Activated CD8-positive, alpha-beta memory T cell treated with anti-CD3 and anti-CD28 coated beads, Interleukin-2, amount 50 U/mL, for 1 hour (primary cell): ENCODE results near the gene FILIP1.

ENCODE experiments used
- DNase-seq: peaks from one replicate; pipeline ENCODE4 v3.0.0-alpha.2; 2020; ENCODE audit errors: extremely low read depth

FILIP1 gene

DNA sequence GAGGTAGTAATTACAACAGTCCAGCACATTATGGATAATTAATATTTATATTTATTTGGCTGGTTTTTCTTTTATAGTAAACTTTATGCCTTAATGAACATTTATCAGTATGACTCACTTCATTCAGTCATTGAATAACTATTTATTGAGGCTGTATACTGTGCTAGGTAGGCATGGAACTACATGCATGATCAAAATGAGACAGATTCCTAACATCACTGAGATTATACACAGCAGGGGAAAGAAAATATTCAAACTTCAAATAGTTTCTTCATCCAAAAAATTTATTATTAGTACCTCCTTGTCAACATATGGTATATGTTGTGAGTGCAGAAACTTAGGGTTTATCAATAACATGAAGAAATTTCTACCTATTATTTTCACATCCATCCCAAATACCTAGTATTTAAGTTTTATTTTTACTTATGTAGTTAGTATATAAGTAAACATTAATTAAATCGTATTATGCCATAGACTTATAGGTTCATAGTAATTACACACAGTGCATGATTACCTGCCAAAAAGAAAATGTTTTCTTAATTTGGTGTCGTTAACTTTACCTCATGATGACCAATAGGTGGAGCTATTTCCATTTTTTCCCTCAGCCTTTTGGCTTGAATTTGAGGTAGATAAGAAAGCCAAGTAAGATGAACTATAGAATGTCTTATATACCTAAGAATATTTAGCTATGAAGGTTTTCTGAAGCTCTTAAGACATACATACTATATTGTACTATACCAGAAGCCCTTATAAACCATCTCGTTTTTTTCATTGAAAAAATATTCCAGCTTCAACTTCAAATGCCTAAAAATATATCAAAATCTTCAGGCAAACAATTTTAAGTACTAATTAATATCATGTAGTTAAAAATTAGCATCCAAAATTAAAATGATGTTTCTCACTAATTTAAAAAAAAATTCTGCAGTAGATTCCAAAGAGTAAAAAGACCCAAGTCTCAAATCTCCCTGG is 196.5 kb downstream of the FILIP1 start:
- no peak for DNase-seq

DNA sequence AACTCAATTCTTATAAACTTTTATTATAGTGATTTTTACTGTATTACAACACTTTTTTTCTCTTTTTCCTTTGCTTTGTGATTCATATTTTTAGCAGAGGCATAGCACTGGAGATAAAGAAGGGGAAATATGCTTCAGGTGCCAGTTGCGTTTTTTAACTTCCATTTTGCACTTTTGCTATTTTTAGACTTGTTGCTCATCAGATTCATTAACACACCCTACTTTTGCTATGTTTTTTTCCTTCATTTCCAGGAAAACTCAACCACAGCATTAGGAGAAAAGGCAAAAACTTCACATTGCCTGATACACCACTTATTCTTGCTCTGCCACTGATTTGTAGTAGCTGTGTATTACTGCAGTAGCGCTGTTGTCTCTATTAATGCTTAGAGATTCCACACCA is 201.0 kb downstream of the FILIP1 start:
- DNase-seq, result no peak

DNA sequence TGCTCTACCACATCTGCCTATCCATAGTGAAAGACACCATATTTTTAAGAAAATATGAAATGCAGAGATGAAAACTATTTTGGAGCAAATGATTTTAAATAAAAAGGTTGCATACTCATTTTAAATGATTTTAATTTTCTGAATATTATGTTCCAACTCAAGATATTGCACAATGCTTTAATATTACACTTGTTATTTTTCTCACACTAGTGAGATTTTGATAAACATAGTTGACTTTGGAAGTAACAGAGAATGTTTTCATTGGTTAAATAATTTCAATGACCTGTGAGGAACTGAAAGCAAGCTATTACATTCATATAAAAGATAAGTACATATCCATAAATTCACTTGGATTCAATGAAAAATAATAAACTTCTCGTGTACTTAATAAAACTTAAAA is 201.9 kb downstream of the FILIP1 start:
- DNase-seq, result no peak

DNA sequence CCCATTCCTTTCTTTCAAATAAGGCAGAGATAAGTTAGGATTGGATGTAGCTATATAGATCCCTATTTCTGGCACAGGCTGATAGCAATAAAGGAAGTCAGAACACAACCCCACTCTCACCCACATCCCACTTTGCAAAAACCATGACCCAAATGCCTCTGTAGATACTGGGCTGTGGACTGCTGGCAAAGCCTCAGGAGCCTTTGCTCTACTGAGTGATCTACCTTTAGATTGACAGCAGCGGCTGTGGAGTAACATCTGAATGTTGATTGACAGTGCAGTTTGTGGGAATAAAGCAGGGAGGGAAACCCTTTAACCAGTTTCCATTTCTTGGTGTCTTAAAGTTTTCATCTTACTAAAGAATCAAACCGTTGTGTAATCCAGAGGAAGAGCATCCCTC is 202.3 kb downstream of the FILIP1 start:
- no peak for DNase-seq

DNA sequence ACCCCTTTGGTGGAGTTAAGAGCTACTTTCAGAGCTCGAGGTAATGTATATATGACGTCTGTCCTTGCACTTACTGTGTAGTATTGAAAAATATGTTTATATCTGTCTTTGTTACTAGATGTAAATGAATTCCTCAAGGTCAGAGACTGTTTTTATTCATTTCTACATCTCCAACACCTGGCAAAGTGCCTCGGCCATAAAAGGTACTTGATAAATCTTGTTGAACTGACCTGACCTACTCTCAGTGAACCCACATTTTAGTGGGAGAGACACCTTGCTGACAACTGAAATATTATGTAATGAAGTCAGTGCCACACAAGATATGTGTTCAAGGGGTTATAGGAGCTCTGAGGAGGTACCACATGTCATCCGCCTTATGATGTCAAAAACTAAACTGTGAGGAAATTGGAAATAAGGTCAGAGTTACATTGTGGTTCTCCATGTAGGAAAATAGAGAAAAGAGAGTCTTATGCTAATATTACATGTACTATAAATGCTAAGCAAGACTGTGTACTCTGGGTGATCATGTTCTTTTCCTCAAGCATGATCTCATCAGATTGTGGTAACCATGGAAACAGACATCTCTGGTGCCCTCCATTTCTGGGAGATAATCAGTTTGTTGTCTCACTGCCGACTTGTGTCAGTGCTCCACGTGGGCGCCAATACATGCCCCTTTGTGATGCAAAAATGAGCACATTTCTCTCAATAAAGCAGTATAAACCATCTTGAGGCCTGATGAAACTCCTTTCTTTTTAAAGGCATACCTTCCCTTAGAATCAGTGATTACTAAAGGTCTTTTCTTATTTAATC is 203.3 kb downstream of the FILIP1 start:
- DNase-seq, result no peak

DNA sequence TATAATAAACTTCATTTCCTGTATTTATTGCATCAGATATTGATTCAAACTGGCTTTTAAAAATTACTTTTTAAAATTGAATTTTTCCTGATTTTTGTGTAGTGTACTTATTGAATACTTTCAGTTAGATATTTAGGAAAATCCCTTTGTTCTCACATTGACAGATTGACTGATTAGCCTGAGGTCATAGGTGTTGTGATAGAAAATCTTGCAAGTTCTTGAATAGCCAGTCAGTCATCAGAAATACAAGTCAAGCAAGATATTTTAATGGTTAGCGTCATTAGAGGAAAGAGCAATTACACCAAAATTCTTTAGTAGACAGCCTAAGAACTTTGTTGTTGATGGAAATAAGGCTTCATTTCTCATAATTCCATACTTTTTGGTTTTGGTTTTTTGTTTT is 205.6 kb downstream of the FILIP1 start:
- DNase-seq, result no peak

DNA sequence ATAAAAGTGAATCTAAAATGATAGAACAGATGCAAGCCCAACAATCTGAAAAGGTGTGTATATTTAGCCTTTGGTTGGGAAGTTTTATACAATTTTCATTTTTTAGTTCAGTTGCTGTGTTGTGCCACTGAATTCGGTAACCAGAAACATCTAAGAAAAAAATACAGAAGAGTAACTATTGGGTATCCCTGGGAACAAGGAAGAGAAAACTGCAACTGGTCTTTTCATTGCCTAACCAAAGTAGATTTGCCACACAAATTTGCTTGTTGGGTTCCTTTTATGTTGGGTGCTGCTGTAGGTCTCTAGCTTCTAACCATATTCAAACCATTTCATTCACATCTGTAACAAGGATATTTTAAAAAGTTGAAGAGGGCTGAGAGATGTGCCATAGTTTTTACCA is 206.2 kb downstream of the FILIP1 start:
- DNase-seq, result no peak

DNA sequence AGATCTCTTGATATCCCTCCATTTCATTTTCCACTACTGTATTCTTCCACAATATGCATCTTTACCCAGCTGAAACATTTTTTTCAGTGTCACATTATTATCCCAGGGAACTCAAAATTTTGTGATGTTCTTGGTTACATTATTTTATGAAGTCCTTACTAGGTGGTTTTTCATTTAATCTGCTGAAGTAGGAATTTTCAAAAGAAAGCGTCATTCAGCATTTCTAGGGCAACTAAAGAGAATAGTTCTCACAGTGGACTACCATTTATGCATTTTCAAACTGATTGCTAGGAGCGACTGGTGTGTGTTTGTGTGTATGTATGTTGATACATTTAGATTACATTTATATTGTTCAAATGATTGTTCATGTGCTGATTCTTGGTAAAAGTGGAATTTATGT is 206.6 kb downstream of the FILIP1 start:
- DNase-seq, result no peak

DNA sequence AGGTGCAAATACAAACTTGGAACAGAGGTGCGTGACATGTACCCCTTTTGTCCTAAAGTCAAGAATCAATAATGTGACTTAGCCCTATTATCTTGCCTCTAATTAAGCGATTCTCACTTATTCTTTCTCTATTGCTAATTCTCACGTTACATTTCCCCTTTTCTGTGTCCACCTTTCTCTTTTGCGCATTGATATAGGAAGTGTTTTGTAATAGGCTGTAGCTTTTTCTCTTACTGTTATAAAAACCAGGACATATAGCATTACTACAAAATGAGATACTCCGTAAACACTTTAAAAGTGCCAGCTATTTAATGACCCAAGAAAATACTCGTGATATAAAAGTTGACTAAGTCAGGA is 208.3 kb downstream of the FILIP1 start:
- no peak for DNase-seq

DNA sequence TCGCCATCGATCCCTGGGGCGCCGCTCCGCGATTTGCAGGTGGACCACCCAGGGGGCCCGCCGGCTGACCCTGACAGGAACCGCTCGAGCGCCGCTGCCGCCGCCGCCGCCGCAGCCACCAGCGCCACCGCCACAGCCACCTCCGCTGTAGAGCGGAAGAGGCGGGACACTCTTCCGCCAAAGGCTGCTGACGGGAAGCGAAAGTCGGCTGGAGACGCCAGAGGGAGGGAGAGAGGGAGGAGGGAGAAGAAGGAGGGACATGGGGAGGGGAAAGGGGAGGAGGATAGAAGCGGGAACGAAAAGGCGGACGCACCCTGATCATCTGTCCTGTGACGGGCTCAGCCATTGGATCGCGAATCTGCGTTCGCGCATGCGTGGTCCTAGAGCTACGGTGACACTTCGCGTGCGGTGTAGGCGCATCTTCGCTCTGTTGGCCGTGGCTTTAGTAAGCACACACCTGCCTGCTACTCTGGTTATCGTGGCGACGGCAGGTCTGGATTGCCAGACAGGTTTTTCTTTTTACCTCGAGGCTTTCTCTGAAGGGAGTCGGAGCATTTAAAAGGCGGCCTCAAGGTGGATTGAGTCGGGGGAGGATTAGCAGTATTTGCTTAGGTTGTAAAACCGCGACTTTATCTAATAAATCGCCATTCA is 208.8 kb downstream of the FILIP1 start, which contains the start of gene TMEM30A:
Gene TMEM30A (minus strand): TSS at position 161 of the 651 bp plus-strand sequence. CDS start 154 bp downstream, at position 7.
- peak; percentile 95 for DNase-seq

DNA sequence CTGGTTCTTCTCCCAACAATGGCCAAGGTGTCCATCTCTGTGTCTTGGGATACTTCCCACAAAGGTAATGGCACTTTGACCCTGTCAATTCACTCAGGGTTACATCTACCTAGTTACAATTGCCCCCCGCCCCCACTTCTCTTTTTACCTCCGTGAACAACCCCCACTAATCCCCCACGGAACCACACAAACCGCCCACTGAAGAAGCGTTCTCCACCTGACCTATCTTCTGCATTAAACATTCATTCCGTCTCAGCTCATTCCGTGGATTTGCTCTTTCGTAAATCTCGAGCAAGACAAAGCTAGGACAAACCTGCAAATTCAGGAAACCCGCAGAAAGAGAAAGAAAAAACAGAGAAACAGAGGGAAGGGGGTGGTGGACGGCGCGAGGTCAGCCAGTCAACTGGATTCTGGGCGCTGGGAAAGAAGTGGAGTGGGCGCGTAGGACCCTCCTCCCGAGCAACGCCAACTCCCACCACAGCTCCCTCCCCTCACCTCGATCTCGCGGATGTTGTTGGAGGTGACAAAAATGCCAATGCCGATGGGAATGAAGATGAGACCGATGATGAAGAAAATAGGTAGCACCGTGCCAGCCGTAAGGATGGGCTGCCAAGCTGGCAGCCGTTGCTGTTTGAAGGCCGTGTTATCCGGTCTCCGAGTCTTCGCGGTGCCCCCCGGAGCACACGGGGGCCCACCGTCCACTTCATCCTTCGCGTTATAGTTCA is 209.5 kb downstream of the FILIP1 start:
- no peak for DNase-seq

DNA sequence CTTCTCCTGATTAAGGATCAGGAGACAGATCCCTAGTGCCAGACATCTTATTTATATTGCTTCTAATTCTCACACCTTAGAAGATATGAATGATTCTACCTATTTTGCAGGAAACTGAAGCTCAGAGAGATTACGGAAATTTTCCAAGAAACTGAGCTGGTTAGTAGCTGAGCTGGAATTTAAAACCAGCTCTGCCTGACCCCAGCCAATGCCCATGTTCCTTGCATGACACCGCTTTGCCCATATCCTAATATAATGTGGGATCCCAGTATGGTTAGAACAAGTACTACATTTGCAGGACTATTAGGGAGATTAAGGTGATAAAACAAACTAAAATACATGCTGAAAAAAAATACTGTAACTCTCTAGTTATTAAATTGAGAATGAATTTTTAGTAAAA is 210.9 kb downstream of the FILIP1 start:
- DNase-seq, result no peak

DNA sequence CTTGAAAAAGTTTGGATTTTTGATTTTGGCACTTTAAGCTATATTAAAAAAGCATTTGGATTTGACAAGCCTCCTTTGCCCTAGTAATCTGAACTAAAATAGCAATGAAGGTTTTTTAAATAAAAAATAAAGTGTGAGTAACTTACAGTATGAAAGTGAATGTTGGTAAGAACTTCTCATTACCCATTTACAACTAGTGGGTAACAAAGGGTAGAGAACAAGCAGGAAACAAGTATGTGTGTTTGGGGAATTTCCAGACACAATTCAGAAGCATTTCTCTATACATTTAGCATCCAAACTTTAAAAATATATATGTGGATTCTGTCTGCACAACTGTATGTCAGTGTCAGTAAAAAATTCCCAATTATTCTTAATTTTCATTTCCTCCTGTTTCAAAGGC is 211.9 kb downstream of the FILIP1 start:
- no peak for DNase-seq

DNA sequence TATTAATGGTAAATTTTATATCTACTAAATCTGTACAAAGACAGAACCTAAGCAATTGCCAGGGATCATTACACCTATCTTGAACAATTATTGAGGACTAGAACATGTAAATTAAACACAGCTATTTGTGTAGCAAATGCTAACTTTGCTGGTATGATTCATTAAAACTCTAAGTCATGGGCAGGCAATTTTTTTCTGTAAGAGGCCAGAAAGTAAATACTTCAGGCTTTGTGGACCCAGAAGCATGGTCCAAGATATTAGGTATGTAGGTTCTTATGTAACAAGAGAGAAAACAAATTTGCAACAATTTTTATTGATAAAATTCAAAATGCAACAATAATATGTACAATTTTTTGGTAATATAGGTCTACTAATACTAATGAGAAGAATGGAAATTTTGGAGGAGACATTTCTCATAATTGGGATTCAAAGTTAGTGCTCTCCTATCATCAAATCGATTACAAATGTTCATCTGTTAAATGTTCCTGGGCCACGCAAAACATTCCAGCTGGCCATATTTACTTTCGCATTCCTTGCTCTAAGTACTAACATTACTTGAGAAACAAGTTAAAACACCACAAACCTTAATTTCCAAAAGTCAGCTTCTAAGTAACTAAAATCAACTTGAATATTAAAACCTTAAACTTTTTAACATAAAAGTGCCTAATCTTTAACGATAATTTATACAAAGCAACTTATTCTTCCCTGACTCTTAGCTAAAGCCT is 213.3 kb downstream of the FILIP1 start:
- DNase-seq, result no peak

DNA sequence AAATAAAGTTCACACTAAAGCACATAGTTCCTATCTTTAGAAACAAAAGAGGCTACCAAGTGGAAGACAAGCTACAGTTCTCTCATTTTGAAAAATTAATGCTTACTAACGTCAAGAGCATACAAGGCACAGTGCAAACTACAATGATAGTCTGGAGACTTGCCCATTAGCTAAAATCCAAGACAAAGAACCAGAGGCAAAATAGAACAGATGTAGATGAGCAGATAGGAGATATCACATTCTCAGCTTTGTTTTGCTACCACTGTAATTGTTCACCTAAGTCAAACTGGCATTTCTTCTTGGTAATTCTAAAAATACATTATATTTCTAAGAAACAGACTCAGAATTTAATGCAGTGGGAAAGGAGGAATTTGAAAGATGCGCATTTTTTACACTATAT is 214.2 kb downstream of the FILIP1 start:
- DNase-seq, result no peak

DNA sequence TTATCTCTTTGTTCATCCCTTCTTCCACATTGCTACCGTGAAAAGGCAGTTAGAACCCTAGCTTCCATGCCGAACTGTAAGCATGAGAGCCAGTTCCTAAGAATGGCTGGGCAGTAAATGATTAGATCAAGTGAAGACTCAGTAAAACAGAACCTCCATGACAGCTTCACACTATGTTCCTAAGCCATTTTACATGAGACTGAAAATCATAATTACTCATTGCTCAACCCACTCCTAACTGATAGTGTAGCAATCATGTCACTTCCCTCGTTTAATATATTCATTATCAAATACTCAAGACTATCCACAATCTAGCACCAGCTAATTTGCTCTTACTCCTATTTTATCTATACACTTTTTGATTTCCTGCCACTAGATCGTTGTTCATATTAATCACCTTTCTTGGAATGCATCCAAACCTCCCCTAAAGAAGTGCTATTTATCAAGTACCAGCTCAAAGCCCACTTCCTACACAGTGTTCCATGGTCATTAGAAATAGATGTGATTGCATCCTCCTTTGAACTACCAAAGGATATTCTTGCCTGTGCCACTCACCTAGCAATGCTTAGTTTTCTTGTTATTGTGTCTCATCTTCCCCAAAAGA is 215.0 kb downstream of the FILIP1 start:
- no peak for DNase-seq

DNA sequence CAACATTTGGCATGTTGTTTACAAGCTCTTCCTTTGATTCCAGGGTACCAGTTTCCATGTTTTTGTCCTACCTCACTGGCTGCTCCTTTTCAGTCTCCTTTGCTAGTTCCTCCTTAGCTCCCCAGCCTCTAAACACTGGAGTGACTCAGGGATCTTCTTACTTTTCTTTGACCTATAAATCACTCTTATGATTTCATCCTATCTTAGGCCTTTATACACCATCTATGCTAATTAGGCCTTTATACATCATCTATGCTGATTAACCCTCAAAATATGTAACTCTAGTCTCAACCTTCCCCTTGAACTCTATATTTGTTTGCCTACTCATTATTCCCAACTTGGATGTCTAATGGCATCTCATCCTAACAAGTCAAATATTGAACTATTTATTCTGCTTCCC is 218.5 kb downstream of the FILIP1 start:
- DNase-seq, result no peak

DNA sequence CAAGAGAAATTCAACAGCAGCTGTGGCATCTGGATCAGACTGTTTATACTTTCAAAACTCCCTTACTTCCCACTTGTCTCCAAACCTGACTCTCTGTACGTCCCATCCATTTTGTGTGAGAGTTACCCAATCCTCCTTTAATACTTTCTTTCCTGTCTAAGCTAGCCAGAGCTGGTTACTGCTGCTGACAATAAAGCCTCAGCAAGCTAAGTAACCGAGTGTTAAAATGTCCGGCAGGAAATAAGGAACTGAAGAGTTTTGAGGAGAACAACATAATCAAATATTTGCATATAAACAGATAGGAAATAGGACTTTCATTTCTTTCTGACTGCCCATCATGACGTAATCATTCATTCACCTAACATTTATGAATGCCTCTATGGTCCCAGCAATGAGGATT is 220.6 kb downstream of the FILIP1 start:
- no peak for DNase-seq

DNA sequence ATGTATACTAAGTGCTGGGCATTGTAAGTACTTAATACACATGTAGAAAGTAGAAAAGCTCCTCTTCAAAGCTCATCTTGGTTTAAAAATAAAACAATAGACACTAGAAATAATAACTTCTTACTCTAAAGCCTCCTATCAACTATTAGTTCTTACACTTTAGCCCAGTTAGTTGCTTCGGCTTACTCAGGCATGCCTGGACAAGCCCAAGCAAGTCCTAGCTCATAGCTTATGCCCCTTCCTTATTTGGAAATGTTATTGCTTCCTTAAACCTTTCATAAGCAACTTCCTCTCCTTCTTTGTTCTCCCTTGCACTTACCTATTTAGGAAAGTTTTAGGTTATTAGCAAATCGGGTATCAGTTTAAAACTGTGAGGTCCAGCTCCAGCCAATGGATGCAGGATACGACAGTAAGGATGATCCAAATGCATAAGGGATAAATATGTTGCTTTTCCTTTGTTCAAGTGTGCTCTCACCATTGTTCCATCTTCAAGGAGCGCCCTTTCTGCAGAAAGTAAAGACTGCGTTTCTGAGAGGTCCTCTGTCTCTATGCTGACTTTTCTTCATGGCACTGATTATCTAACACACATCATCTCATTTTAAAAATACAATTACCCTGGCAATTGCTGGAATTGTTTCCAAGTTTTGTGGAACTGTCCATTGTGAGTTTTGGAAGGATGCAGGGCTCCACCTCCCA is 221.3 kb downstream of the FILIP1 start:
- no peak for DNase-seq

DNA sequence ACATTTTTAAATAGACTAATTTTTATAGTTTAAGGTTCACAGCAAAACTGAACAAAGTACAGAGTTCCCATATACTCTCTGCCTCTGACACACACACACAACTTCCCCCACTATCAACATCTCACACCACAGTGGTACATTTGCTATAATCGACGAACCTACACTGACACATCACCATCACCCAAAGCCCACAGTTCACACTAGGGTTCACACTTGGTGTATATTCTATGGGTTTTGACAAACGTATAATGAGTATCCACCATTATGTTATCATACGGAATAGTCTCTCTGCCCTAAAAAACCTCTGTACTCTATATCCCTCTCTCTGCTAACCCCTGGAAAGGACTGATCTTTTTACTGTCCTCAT is 224.6 kb downstream of the FILIP1 start:
- DNase-seq, result no peak
